ENCODE measurements around the gene OLFML3. TPM values are rescaled to one million over a fixed set of nuclear protein-coding genes. Genes with fewer than 3 reads are reported as not detected.

Gene OLFML3
- total and polyA plus RNA-seq, 2 donors, result 5.0 to 16.3 TPM

GRCh38 chr1:113993072-113993471, 13.8 kb downstream of the OLFML3 start:
- no peaks in the 10 kb centered on the region for H3K36me3 ChIP-seq (ENCODE audit: control insufficient read depth in 2 of 2, insufficient read depth in 2 of 2, low read length in 1 of 2)
- no peaks in the 10 kb centered on the region for H3K4me1 ChIP-seq (ENCODE audit: control insufficient read depth in 2 of 2, insufficient read depth in 2 of 2, low read length in 2 of 2)
- no peak for DNase-seq (ENCODE audit: low read depth in 6 of 9, low spot score in 9 of 9)
- H3K27ac ChIP-seq (ENCODE audit: low read depth in 1 of 2, low read length in 1 of 2), result no peak overlapping the region
- H3K27me3 ChIP-seq (ENCODE audit: control insufficient read depth in 2 of 2, insufficient read depth in 1 of 2, low read length in 1 of 2), result no peaks in the 10 kb centered on the region
- no peak overlapping the region for H3K4me3 ChIP-seq (ENCODE audit: low read length in 2 of 2)
- WGBS, result 98% methylated on average over 5 of the region's 5 CpGs
- peaks cover 0 to 23% of the 10 kb centered on the region in 2 donors for H3K9me3 ChIP-seq (ENCODE audit: control insufficient read depth in 2 of 2, insufficient read depth in 1 of 2, low read length in 1 of 2)

- no peaks in the 10 kb centered on the region for H3K4me1 ChIP-seq (ENCODE audit: control insufficient read depth in 2 of 2, insufficient read depth in 2 of 2, low read length in 2 of 2)
- DNase-seq (ENCODE audit: low read depth in 6 of 9, low spot score in 9 of 9), result no peak
- H3K4me3 ChIP-seq (ENCODE audit: low read length in 2 of 2), result no peak overlapping the region
- H3K27me3 ChIP-seq (ENCODE audit: control insufficient read depth in 2 of 2, insufficient read depth in 1 of 2, low read length in 1 of 2), result no peaks in the 10 kb centered on the region
- H3K36me3 ChIP-seq (ENCODE audit: control insufficient read depth in 2 of 2, insufficient read depth in 2 of 2, low read length in 1 of 2), result no peaks in the 10 kb centered on the region
- 92% methylated on average over 2 of the region's 2 CpGs for WGBS
- H3K27ac ChIP-seq (ENCODE audit: low read depth in 1 of 2, low read length in 1 of 2), result no peak overlapping the region
- H3K9me3 ChIP-seq (ENCODE audit: control insufficient read depth in 2 of 2, insufficient read depth in 1 of 2, low read length in 1 of 2), result peaks cover 0 to 21% of the 10 kb centered on the region in 2 donors
Observed at GRCh38 chr1:113993766-113994165, 14.5 kb downstream of the OLFML3 start.

GRCh38 chr1:113995382-113995781, 16.1 kb downstream of the OLFML3 start:
- no peaks in the 10 kb centered on the region for H3K36me3 ChIP-seq (ENCODE audit: control insufficient read depth in 2 of 2, insufficient read depth in 2 of 2, low read length in 1 of 2)

GRCh38 chr1:113998361-113998760, 19.1 kb downstream of the OLFML3 start:
- no peak for DNase-seq (ENCODE audit: low read depth in 6 of 9, low spot score in 9 of 9)
- no peaks in the 10 kb centered on the region for H3K36me3 ChIP-seq (ENCODE audit: control insufficient read depth in 2 of 2, insufficient read depth in 2 of 2, low read length in 1 of 2)
- H3K27ac ChIP-seq (ENCODE audit: low read depth in 1 of 2, low read length in 1 of 2), result no peak overlapping the region
- H3K4me3 ChIP-seq (ENCODE audit: low read length in 2 of 2), result no peak overlapping the region
- no peaks in the 10 kb centered on the region for H3K4me1 ChIP-seq (ENCODE audit: control insufficient read depth in 2 of 2, insufficient read depth in 2 of 2, low read length in 2 of 2)
- H3K9me3 ChIP-seq (ENCODE audit: control insufficient read depth in 2 of 2, insufficient read depth in 1 of 2, low read length in 1 of 2), result peaks cover 0 to 18% of the 10 kb centered on the region in 2 donors
- no peaks in the 10 kb centered on the region for H3K27me3 ChIP-seq (ENCODE audit: control insufficient read depth in 2 of 2, insufficient read depth in 1 of 2, low read length in 1 of 2)
- 22% methylated on average over 4 of the region's 4 CpGs for WGBS

More at GRCh38 chr1:113995382-113995781, 16.1 kb downstream of the OLFML3 start:
- Histone ChIP-seq H3K27me3 (ENCODE audit: control insufficient read depth in 2 of 2, insufficient read depth in 1 of 2, low read length in 1 of 2) (no peaks in the 10 kb centered on the region), H3K9me3 (ENCODE audit: control insufficient read depth in 2 of 2, insufficient read depth in 1 of 2, low read length in 1 of 2) (peaks cover 0 to 18% of the 10 kb centered on the region in 2 donors), H3K4me3 (ENCODE audit: low read length in 2 of 2) (no peak overlapping the region), H3K27ac (ENCODE audit: low read depth in 1 of 2, low read length in 1 of 2) (no peak overlapping the region), H3K4me1 (ENCODE audit: control insufficient read depth in 2 of 2, insufficient read depth in 2 of 2, low read length in 2 of 2) (no peaks in the 10 kb centered on the region)
- WGBS, result 95% methylated on average over 2 of the region's 2 CpGs
- no peak for DNase-seq (ENCODE audit: low read depth in 6 of 9, low spot score in 9 of 9)

GRCh38 chr1:113999233-113999632, 20.0 kb downstream of the OLFML3 start:
- Histone ChIP-seq H3K9me3 (ENCODE audit: control insufficient read depth in 2 of 2, insufficient read depth in 1 of 2, low read length in 1 of 2) (peaks cover 0 to 11% of the 10 kb centered on the region in 2 donors), H3K27me3 (ENCODE audit: control insufficient read depth in 2 of 2, insufficient read depth in 1 of 2, low read length in 1 of 2) (no peaks in the 10 kb centered on the region), H3K4me1 (ENCODE audit: control insufficient read depth in 2 of 2, insufficient read depth in 2 of 2, low read length in 2 of 2) (no peaks in the 10 kb centered on the region), H3K27ac (ENCODE audit: low read depth in 1 of 2, low read length in 1 of 2) (no peak overlapping the region), H3K4me3 (ENCODE audit: low read length in 2 of 2) (no peak overlapping the region), H3K36me3 (ENCODE audit: control insufficient read depth in 2 of 2, insufficient read depth in 2 of 2, low read length in 1 of 2) (no peaks in the 10 kb centered on the region)
- WGBS, result 96% methylated on average over 2 of the region's 2 CpGs
- no peak for DNase-seq (ENCODE audit: low read depth in 6 of 9, low spot score in 9 of 9)

GRCh38 chr1:113999799-114000198, 20.5 kb downstream of the OLFML3 start:
- DNase-seq (ENCODE audit: low read depth in 6 of 9, low spot score in 9 of 9), result no peak
- 93% methylated on average over 2 of the region's 2 CpGs for WGBS
- H3K9me3 ChIP-seq (ENCODE audit: control insufficient read depth in 2 of 2, insufficient read depth in 1 of 2, low read length in 1 of 2), result peaks cover 0 to 9% of the 10 kb centered on the region in 2 donors
- H3K4me3 ChIP-seq (ENCODE audit: low read length in 2 of 2), result no peak overlapping the region
- H3K4me1 ChIP-seq (ENCODE audit: control insufficient read depth in 2 of 2, insufficient read depth in 2 of 2, low read length in 2 of 2), result no peaks in the 10 kb centered on the region
- H3K27ac ChIP-seq (ENCODE audit: low read depth in 1 of 2, low read length in 1 of 2), result no peak overlapping the region
- no peaks in the 10 kb centered on the region for H3K36me3 ChIP-seq (ENCODE audit: control insufficient read depth in 2 of 2, insufficient read depth in 2 of 2, low read length in 1 of 2)
- no peaks in the 10 kb centered on the region for H3K27me3 ChIP-seq (ENCODE audit: control insufficient read depth in 2 of 2, insufficient read depth in 1 of 2, low read length in 1 of 2)

- peaks cover 0 to 5% of the 10 kb centered on the region in 2 donors for H3K9me3 ChIP-seq (ENCODE audit: control insufficient read depth in 2 of 2, insufficient read depth in 1 of 2, low read length in 1 of 2)
- H3K36me3 ChIP-seq (ENCODE audit: control insufficient read depth in 2 of 2, insufficient read depth in 2 of 2, low read length in 1 of 2), result no peaks in the 10 kb centered on the region
- H3K27ac ChIP-seq (ENCODE audit: low read depth in 1 of 2, low read length in 1 of 2), result no peak overlapping the region
- DNase-seq (ENCODE audit: low read depth in 6 of 9, low spot score in 9 of 9), result no peak
- no peaks in the 10 kb centered on the region for H3K27me3 ChIP-seq (ENCODE audit: control insufficient read depth in 2 of 2, insufficient read depth in 1 of 2, low read length in 1 of 2)
- no peak overlapping the region for H3K4me3 ChIP-seq (ENCODE audit: low read length in 2 of 2)
- no peaks in the 10 kb centered on the region for H3K4me1 ChIP-seq (ENCODE audit: control insufficient read depth in 2 of 2, insufficient read depth in 2 of 2, low read length in 2 of 2)
Observed at GRCh38 chr1:114000406-114000805, 21.1 kb downstream of the OLFML3 start.

- H3K4me1 ChIP-seq (ENCODE audit: control insufficient read depth in 2 of 2, insufficient read depth in 2 of 2, low read length in 2 of 2), result no peaks in the 10 kb centered on the region
- no peak overlapping the region for H3K27ac ChIP-seq (ENCODE audit: low read depth in 1 of 2, low read length in 1 of 2)
- DNase-seq (ENCODE audit: low read depth in 6 of 9, low spot score in 9 of 9), result no peak
- no peaks in the 10 kb centered on the region for H3K36me3 ChIP-seq (ENCODE audit: control insufficient read depth in 2 of 2, insufficient read depth in 2 of 2, low read length in 1 of 2)
- no peaks in the 10 kb centered on the region for H3K27me3 ChIP-seq (ENCODE audit: control insufficient read depth in 2 of 2, insufficient read depth in 1 of 2, low read length in 1 of 2)
- 91% methylated on average over 15 of the region's 15 CpGs for WGBS
- peaks cover 0 to 3% of the 10 kb centered on the region in 2 donors for H3K9me3 ChIP-seq (ENCODE audit: control insufficient read depth in 2 of 2, insufficient read depth in 1 of 2, low read length in 1 of 2)
- no peak overlapping the region for H3K4me3 ChIP-seq (ENCODE audit: low read length in 2 of 2)
Observed at GRCh38 chr1:114002492-114003239, 23.4 kb downstream of the OLFML3 start.

- Histone ChIP-seq H3K27ac (ENCODE audit: low read depth in 1 of 2, low read length in 1 of 2) (no peak overlapping the region), H3K4me1 (ENCODE audit: control insufficient read depth in 2 of 2, insufficient read depth in 2 of 2, low read length in 2 of 2) (no peaks in the 10 kb centered on the region), H3K9me3 (ENCODE audit: control insufficient read depth in 2 of 2, insufficient read depth in 1 of 2, low read length in 1 of 2) (peaks cover 0 to 3% of the 10 kb centered on the region in 2 donors), H3K4me3 (ENCODE audit: low read length in 2 of 2) (no peak overlapping the region), H3K27me3 (ENCODE audit: control insufficient read depth in 2 of 2, insufficient read depth in 1 of 2, low read length in 1 of 2) (no peaks in the 10 kb centered on the region), H3K36me3 (ENCODE audit: control insufficient read depth in 2 of 2, insufficient read depth in 2 of 2, low read length in 1 of 2) (no peaks in the 10 kb centered on the region)
- no peak for DNase-seq (ENCODE audit: low read depth in 6 of 9, low spot score in 9 of 9)
- 52% methylated on average over 5 of the region's 5 CpGs for WGBS
Observed at GRCh38 chr1:114003431-114003830, 24.2 kb downstream of the OLFML3 start.
